ENCODE results near the gene METTL5.

DNA sequence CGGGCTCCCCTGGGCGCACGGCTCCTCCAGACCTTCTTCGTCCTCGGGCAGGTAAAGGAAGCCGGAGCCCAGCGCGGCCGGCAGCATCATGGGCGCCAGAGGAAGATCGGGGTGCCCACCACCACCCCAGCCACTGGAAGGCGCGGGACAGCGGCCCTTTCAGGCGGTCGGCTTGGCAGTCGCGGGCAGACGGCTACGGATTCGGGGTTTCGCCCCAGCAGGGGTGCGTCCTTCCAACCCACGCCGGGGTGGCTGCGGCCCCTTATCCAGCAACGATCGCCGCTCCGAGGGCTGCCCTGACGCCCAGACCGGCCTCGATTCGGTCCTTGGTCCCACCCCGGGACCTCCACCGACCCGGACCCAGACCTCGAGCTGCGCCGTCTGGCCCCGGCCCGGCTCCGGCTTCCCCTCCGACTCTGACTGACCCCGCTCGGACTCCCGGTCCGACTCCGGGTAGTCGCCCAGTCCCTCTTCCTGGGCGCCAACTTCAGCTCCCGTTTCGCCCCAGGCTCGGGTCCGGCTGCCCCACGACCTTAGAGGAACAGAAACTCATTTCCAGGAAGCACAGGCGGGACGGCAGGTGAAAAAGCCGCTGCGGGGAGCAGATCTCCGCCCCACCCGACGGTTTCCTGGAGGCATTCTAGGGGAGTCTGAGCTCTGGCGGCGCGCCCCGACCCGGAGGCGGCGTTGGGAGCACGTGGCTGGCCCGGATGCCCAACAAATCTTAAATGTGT lies 56.3 kb downstream of the METTL5 start:
- TF ChIP-seq, protein P1, sequence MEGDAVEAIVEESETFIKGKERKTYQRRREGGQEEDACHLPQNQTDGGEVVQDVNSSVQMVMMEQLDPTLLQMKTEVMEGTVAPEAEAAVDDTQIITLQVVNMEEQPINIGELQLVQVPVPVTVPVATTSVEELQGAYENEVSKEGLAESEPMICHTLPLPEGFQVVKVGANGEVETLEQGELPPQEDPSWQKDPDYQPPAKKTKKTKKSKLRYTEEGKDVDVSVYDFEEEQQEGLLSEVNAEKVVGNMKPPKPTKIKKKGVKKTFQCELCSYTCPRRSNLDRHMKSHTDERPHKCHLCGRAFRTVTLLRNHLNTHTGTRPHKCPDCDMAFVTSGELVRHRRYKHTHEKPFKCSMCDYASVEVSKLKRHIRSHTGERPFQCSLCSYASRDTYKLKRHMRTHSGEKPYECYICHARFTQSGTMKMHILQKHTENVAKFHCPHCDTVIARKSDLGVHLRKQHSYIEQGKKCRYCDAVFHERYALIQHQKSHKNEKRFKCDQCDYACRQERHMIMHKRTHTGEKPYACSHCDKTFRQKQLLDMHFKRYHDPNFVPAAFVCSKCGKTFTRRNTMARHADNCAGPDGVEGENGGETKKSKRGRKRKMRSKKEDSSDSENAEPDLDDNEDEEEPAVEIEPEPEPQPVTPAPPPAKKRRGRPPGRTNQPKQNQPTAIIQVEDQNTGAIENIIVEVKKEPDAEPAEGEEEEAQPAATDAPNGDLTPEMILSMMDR (IDR thresholded peaks at IDR 0.05) = no peak
- no peak for TF ChIP-seq POLR2A (IDR thresholded peaks at IDR 0.05)
